Activated gamma-delta T cell (primary cell): ENCODE results near the gene CARS2.

Experiments
- DNase-seq: peaks from one replicate; lab custom pipeline; 2025; lab: John Stamatoyannopoulos, UW

CARS2 gene

DNA sequence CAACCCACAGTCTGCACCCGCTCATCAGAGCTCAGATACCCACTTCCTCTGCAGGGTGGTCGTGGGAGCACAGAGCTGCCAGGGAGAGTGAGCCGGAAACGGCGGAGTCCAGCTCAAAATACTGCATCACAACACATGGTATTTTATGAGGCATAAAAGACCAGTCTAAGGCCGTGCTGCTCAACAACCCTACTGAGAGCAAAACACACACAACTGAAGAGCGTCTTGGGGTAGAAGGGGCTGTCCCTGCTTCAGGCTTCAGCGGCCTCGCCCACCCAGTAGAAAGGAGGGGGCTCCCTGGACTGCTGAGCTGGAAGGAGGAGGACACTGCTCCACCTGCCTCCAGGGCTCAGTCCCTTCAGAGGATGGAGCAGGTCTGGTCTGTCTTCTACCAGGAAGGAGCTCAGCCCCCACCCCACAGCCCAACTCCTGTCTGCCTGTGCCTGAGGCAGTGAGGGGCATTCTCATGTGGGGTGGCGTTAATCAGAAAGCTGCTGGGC, 53.6 kb downstream of the CARS2 start:
- no peak for DNase-seq

DNA sequence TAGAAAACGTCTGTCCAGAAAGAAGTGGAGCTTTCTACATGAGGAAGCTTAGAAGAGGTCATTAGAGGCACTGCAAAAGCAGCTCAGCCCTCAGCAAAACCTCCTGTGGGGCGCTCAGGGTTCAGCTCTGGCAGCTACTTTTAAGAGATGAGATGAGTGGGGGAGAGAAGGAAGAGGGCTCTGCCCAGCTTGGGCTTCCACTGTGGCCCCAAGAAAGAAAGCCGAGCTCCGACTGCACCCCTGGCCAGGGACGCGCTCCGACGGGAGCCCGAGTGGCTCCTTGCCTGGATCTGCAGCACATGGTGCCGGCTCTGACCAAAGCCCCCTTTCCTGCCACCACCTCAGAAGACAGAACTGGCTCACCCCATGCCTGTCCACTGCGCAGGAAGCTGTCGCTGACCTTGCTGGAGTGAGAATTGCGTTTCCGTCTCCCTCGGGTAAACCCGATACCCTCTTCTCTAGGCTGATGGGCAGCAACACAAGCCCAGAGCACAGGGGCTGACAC, 54.1 kb downstream of the CARS2 start:
- DNase-seq = no peak

DNA sequence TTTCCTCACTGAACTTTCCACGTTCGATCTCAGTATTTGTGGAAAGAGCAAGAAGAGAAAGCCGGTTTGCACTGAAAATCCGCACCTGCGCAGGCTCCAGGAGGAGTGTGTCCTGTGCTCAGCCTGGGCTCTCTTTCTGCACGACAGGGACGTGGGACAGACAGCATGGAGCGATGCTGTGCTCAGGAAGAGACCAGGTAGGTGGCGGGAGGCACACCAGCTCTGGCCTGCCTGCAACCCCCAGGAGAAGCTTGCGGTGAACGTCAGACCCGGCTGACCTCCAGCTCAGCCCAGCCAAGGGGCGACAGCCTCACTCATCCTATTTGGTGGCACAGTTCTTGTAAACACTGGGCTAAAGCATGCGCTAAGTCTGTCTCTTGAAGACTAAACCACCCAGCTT, 54.6 kb downstream of the CARS2 start:
- no peak for DNase-seq

DNA sequence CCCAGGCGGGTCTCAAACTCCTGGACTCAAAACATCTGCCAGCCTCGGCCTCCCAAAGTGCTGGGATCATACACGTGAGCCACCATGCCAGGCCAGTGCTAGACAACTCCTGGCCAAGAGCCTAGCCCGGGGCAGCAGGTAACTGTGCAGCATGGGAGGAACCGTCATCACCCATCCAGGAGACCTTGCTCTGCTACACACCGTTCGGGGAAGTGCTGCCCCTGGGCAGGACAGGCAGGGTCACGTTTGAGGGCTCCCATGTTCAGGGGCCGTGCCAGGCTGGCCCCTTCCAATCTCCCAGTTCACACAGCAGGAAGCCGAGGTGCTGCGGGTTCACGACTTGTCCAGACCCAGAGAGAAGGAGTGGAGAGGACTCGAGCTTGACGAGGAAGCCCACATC, 55.5 kb downstream of the CARS2 start:
- DNase-seq = no peak

DNA sequence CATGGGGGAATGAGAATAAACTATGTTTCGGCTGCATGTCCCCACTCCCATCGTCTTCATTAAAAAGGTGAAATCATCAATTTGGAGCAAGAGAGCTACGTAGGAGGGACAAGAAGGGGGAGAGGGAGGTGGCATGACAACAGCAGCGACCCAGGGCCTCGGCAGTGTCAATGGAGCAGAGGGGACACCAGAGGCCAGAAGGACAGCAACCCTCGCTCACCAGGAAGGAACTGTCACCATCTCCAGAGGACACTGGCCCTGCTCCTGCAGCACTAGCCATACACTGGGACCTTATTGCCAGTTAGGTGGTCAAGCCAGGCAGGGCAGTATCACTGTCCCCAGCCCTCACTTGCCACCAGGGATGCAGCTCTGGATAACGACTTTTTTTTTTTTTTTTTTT, 56.4 kb downstream of the CARS2 start:
- DNase-seq = no peak

DNA sequence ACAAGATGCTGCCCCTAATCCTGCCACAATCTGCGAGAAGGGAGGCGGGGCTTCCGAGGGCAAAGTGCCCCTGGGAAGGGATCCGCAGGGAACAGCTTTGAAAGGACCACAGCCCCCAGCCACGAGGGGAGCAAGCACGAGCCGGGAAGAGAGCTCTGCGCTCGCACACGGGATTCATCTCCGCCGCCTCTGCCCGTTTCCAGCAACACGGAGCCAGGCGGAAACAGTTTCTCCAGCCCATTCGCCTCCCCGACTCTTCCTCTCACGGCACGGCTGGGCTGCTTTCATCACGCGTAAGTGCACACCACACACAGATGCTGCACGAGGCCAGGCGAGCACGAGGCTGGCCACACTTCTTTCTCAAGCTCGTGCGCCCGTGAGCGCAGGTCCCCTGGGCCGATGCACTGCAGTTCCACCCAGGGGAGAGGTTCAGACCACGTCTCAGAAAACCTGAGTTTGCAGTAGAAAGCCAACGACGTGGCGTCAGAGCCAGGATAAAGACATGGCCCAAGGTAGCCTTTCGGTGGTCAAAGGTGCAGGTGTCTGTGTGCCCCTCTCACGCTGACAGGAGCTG, 57.0 kb downstream of the CARS2 start:
- no peak for DNase-seq

DNA sequence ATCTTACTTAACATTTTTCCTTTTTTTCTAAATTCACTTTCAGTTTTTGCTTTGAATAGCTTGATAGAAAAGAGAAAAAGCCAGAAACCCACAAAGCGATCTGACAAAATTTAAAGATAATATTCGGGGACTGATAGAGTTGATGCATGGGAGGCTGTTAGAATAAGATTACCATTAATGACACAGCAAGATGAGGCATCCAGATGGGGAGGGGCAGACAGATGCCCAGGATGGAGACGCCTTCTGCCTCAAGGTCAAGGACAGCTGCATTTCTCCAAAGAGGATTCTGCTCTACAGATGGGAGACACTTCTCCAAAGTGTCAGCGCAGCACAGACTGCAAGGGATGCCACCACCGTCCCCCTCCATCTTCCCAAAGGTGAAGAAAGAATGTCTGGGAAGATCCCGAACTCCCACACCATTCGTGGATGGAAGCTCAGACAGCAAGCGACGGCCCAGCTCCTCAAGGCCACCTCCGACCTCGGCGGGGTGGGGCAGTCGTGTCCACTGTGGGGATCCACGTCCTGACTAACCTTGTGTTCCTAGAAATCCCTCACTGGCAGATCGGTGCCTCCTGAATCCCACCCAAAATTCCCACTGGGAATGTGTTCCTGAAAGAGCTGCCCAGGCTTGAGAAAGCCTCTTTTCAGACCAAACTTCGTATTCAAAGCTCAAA, 57.6 kb downstream of the CARS2 start:
- no peak for DNase-seq

DNA sequence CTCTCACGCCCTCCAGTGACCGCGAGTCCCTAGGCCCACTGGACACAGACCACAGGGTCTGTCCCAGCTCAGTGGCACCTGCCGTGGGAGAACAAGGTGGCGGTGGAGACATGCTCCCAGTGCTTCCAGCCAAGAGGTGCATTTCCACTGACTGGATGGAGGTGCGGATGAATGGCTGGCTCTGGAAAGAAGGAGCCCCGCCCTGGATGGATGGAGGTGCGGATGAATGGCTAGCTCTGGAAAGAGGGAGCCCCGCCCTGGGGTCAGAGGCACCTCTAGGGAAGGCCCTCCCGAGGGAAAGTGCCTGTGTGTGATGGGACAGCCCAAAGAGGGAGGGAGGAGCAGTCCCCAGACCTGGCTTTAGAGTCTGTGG, 58.6 kb downstream of the CARS2 start:
- no peak for DNase-seq

DNA sequence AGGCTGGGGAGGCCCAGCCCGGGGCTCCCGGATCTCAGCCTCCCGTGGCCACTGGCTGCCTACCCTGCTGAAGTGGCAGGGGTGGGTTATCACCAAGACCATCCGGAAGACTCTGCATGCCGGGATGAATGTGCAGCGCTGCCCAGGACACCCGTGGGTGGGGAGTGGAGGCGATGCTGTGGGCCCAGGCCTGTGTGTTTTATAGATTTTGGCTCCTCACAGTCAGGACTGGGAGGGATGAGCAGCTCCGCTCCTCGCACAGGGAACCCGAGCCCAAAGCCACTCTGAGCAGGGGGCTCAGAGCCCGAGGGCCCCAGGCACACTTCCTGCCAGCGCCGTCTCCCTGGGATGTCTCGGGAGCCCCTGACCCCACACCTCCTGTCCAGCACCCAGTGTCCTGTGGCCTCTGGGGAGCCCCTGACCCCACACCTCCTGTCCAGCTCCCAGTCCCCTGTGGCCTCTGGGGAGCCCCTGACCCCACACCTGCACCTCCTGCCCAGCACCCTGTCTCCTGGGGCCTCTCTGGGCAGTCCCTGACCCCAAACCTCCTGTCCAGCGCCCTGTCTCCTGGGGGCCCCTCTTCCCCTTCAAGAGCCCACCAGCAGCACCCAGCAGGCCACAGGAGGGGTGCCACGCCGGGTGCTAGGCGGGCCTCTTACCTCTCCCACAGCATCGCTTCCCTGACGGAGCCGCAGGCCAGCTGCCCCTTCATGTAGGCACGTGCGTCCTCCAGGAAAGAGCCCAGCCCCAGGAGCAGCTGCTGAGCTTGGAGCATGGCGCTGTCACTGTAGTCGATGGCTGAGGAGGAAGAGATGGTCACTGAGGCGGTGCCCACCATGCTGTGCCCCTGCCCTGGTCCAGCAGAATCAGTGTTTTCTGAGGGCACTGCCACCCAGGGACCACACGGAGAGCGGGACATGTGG, 59.2 kb downstream of the CARS2 start:
- no peak for DNase-seq

DNA sequence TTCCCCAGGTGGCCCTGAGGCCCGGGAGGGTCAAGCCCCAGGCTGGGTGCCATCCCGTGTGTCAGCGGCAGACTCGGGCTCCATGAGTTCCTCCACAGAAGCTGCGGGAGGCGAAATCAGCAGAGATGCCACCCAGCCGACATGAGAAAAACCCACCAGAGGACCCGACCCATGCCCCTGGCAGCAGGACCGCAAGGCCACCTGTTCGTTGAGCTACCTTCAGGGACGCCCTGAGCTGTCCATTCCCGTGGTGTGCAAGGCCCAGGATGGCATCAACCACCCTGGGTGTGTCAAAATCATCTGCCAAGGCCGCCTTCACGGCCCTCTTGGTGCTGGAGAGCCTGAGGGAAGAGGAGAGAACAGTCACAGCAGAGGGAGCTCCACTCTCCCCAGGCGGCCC, 60.2 kb downstream of the CARS2 start:
- no peak for DNase-seq

DNA sequence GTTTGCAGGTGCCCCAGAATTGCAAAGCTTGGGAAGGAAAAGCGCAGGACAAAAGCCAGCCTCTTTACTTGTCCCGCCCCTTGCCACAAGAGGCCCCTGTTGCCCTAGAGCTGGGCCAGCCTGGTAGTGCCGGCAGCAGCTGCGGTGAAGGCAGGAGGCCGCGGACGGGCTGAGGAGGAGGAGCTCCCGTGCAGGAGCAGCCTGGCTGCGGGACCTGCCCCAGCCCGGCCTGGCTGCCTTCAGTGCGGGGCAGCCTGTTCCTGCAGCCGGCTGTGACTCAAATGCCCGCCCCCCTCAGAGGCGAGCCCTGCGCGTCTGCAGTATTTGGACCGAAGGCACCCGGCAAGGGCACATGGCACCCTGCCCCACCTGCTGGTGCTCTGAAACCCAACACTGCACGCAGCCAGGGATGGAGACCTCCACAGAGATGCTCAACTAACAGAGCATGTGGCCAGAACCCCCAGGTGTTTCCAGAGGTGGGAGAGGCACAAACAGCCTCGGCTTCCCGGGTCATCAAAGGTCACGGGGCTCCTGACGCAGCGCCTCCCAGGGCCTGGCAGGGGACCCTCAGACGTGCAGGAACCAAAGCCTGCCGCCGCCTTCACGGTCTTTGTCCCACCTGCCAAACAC, 60.9 kb downstream of the CARS2 start:
- no peak for DNase-seq

DNA sequence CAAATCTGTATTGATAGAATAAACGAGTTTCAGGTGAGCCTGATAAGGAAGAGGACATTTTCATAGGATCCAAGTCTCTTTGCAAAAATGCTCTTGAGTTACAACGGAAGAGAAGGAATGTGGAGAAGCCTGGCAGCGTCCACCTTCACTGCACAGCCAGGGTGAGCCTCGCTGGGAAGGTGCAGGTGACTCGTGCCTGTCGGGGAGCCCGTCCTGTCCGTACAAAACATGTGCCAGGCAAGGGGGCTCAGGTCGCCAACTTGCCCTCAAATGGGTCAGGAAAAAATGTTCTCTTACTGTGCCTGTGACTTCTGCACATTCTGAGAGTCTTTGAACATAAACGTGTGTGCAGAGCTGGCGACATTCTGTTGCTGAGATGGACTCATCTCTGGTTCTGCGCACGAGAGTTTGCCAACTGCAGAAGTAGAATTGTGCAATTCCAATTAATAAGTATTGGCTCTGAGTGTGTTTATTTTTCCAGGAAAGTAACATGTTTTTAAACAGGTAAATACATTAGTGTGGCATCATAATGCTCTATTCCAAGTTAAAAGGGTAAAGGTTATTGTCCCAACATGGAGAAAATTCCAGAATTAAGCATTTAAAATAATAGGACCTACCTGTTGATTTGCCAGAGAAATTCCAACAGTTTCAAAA, 62.0 kb downstream of the CARS2 start:
- DNase-seq = no peak

DNA sequence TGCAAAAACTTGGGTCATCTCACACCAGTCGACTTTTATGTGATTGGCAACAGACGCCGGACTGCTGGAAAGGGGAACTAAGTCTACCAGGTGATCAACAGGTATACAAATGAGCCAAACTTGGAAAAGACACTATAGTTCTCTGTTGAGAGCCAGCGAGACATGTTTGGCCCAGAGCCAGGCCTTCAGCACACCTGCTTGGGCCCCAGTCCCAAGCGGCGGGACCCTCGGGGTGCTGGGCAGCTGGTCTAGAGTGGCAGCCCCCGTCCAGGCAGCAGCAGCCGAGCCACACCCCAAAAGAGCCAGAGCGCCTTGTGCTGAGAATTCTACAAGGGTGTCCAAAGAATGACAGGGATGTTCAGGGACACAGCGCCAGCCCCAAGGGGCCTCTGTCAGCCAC, 62.6 kb downstream of the CARS2 start:
- no peak for DNase-seq

DNA sequence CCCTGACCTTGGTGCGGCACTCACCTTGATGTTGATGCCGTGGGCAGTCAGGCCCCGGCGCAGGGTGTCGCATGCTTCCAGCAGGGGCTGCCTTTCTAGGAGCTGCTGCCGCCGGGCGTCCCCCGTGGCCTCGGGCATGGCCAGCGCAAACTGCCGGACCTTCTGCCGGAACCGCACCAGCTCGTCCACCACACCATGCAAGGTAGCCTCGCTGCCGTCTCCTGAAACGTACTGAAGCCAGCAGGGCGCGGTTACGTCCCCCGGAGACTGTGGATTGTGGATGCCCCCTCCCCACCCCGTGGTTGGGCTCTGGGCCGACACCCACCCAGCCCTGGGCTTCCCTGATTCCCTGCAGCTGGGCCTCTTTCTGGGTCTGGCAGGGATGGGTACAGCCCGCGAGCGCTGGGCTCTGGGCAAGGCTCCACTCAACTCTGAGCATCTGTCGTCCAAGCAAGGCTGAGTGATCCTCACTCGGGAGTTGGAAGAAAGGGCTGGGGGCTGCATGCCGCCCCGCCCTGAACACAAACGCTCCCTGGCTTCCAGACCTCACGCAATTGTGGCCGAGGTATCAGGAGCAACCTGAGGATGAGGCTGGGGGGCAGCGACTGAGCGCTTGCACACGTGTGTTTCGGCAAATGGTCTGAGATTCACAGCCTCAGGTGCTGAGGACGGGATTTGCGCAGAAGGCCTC, 63.5 kb downstream of the CARS2 start:
- DNase-seq = no peak

DNA sequence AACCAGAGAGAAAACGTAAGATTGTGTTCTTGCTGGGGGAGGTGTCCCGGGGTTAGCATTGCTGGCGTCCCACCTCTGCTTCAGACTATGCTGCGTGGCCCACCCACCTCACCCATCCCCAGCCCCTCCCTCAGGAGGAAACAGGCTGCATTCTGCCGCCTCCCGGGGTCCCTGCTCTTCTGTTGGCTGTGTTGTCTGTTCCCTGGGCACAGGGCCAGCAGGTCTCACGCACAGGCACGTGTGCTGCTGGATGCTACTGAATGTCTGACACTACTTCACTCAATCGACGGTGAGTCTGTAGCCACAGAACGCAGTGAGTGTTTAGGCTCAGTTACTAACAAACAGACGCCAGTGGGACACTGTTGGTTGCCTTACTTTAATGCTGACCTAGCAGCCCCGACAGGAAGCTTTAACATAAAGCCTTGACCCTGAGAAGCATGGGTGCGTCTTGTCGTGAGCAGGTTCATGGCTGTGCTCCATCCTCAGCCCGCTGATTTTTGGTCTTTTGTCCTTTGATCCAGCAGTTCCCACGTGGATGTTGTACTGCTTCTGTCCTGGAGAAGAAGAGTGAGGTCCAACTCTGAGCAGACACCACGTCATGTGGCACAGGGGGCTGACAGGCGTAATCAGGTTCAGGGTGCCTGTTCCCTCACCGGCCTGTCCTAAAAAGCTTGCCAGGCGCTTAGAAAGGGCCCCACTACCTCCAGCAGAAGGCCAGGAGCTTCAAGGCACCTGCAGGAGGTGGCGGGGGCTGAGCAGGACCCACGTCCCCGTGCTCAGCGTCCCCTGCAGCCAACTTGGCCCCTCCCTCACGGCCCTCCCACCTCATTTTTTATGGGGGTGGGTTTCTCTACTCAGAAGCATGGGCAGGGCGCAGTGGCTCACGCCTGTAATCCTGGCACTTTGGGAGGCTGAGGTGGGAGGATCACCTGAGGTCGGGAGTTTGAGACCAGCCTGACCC, 64.6 kb downstream of the CARS2 start:
- DNase-seq = no peak

DNA sequence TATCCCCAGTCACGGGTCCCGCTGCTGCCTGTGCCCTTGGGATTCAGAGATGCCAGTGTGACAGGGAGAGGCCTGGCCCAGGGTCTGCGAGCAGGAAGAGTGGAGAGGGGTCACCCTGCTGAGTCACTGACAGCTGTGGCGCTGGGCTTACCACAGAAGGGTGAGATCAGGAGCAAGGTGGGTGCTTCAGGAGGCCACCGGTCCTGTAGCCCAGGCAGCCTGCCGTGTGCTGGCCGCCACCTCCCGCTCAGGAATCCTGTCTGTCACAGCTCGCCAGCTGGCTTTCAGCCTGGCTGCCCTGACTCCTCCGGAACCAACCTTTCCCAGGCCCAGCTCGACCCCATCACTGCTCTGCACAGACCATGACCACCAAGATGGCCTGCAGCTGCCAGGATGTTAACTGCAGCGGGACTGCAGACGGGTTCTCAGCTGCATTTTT, 65.3 kb downstream of the CARS2 start:
- DNase-seq = no peak

DNA sequence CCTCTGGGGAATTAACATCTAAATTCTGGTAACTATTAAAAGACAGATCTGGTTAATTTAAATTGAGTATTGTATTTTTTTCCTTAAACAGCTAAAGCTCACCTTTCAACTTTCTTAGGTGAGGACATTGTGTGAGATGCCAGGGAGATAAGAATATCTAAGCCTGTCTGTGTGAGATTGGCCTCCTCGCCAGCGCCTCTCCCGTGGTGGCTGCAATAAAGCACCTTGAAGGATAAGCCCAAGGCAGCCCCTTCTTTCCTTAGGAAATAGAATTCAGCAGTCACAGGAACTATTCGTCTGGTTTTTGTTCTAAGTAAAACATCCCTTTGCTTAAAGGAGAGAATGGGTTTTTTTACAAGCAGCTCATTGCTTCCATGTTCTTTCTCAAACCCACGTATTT, 66.0 kb downstream of the CARS2 start:
- DNase-seq = no peak

DNA sequence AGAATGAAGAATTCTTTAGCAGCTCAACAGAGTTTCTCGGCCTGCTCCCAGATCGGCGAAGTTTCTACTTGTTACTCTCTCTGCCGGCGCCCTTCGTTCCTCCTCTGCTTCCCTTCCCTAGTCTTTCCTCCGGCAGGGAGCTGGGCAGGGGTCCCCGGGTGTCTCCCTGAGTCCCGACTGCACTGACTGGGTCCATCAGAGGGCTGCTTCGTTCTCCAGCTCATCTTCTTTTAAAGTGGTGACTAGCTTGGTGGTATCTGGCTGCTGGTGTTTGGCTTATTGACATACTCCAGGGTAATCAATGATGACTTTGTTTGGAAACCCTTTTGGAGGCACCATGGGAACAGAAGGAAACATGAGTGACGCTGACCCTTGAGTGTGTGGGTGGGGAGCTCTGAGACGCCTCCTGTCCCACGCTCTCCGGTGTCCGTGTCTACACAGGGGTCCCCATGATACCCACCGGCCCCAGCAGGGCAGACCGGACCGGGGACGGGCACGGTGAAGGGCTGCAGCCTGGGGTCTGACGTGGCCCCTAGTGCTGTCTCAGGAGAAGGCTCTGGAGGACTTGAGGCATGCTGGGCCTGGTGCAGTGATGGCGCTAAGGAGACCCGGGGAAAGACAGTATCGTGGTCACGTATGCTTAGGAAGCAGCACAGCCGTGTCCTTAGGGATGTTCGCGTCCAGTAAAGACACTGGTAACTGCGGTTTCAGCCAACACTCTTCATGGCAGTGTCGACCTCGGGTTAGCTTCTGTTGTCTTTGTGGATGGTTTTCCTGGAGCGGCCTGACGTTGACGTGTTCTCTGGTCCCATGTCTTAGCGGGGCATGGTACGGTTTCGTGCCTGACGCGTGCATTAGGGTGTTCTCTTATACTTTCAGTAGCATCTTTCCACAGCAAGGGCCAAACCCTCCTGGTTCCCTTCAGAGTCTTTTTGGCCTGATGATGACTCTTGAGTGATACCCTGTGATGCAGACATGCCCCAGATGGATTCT, 66.8 kb downstream of the CARS2 start:
- DNase-seq = no peak

DNA sequence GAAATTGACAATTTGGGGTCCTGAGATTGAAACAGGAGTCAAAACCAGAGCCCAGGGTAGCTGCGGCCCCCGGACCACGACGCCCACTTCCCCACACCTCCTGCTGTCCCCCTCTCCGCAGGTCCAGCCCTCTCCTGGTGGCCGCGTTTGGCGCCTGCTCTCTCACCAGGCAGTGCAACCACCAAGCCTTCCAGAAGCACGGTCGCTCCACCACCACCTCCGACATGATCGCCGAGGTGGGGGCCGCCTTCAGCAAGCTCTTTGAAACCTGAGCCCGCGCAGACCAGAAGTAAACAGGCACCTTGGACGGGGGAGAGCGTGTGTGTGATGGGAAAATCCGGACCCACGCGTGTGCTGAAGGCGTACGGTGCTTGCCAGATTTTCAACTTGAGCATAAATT, 67.7 kb downstream of the CARS2 start:
- no peak for DNase-seq
